SK-N-SH (cell line): ENCODE results near the gene PROK2. TPM values are rescaled to one million over a fixed set of nuclear protein-coding genes. Genes with fewer than 3 reads are reported as not detected.

ENCODE experiments used
- CTCF ChIA-PET: fragments of 300-600, 350-600 bp; formaldehyde crosslinking; extraction: SDS; loops from one replicate; lab custom pipeline; 2021; lab: Yijun Ruan, JAX
- POLR2A ChIA-PET: fragments of 350-600 bp; sonication (Branson Sonifier 250); formaldehyde crosslinking; extraction: SDS; loops from one replicate; lab custom pipeline; 2020; ENCODE audit warnings: antibody characterized with exemption, inconsistent platforms; lab: Yijun Ruan, JAX
- DNase-seq: peaks from one replicate; pipeline ENCODE4 v3.0.0; 2012
- H2AFZ ChIP-seq: fragments of 200-600 bp; sonication (generic); 2 replicates; pipeline ENCODE4 v1.8.1; 2016; ENCODE audit warnings: antibody characterized with exemption, mild to moderate bottlenecking, low read depth
- H3F3A ChIP-seq: fragments of 200-600 bp; sonication (generic); replicated peaks from 2 replicates; pipeline ENCODE3; 2016; ENCODE audit warnings: antibody characterized with exemption, mild to moderate bottlenecking; ENCODE audit not compliant: insufficient read depth
- H3K27ac ChIP-seq, 2 experiments: fragments of 200-500 bp in 1 of 2; fragments of 200-600 bp in 1 of 2; sonication (Bioruptor generic) in 1 of 2; sonication (generic), shearing (Covaris generic) in 1 of 2; 2 replicates each; pipeline versions ENCODE4 v1.5.1 to v1.6.1; 2014 to 2016; ENCODE audit warnings: low read depth in 2 of 2, inconsistent platforms in 1 of 2, low read length in 1 of 2, mild to moderate bottlenecking in 1 of 2, mixed read lengths in 1 of 2
- H3K27me3 ChIP-seq: fragments of 200-600 bp; sonication (generic), shearing (Covaris generic); 2 replicates; pipeline ENCODE4 v1.6.1; 2016; ENCODE audit warnings: mixed run types; ENCODE audit not compliant: insufficient read depth
- H3K36me3 ChIP-seq, 2 experiments: fragments of 200-500 bp in 1 of 2; fragments of 200-600 bp in 1 of 2; sonication (Bioruptor generic) in 1 of 2; sonication (generic) in 1 of 2; replicated peaks in 1 of 2; 2 replicates each; pipeline versions ENCODE3 to v1.5.1; 2014 to 2016; ENCODE audit warnings: low read length in 1 of 2, mild to moderate bottlenecking in 1 of 2; ENCODE audit not compliant: insufficient read depth in 2 of 2, control insufficient read depth in 1 of 2
- H3K4me1 ChIP-seq, 2 experiments: fragments of 200-500 bp in 1 of 2; fragments of 200-600 bp in 1 of 2; sonication (Bioruptor generic) in 1 of 2; sonication (generic), shearing (Covaris generic) in 1 of 2; 2 replicates each; pipeline versions ENCODE4 v1.5.1 to v1.6.1; 2014 to 2016; ENCODE audit warnings: low read depth in 1 of 2, low read length in 1 of 2, mixed run types in 1 of 2; ENCODE audit not compliant: insufficient read depth in 2 of 2, control insufficient read depth in 1 of 2
- H3K4me2 ChIP-seq: fragments of 200-600 bp; sonication (generic), shearing (Covaris generic); 2 replicates; pipeline ENCODE4 v1.6.1; 2017; ENCODE audit warnings: mixed run types
- H3K4me3 ChIP-seq, 2 experiments: fragments of 200-500 bp in 1 of 2; fragments of 200-600 bp in 1 of 2; sonication (Bioruptor generic) in 1 of 2; sonication (generic), shearing (Covaris generic) in 1 of 2; 2 replicates each; pipeline versions ENCODE4 v1.5.1 to v1.8.1; 2014 to 2016; ENCODE audit warnings: low read depth in 2 of 2, inconsistent platforms in 1 of 2, low read length in 1 of 2, mild to moderate bottlenecking in 1 of 2, mixed read lengths in 1 of 2, moderate library complexity in 1 of 2
- H3K79me2 ChIP-seq: fragments of 200-600 bp; sonication (generic); 2 replicates; pipeline ENCODE4 v1.8.1; 2017; ENCODE audit warnings: mild to moderate bottlenecking; ENCODE audit not compliant: insufficient read depth
- H3K9ac ChIP-seq: fragments of 200-600 bp; sonication (generic); 2 replicates; pipeline ENCODE4 v1.6.1; 2017; ENCODE audit warnings: mixed run types
- H3K9me2 ChIP-seq: fragments of 200-600 bp; sonication (generic); 2 replicates; pipeline ENCODE4 v1.6.1; 2017; ENCODE audit warnings: mixed run types
- H3K9me3 ChIP-seq: fragments of 200-600 bp; sonication (generic); 2 replicates; pipeline ENCODE4 v1.6.1; 2017; ENCODE audit warnings: mixed run types, mild to moderate bottlenecking, moderate library complexity
- H4K20me1 ChIP-seq: fragments of 200-600 bp; sonication (generic); 2 replicates; pipeline ENCODE4 v1.6.1; 2017; ENCODE audit warnings: mild to moderate bottlenecking, mixed run types; ENCODE audit not compliant: insufficient read depth
- CHD2 ChIP-seq: fragments of 150-350 bp; IDR thresholded peaks from 2 replicates; pipeline ENCODE4 v1.6.1; 2018; ENCODE audit warnings: low read length; ENCODE audit not compliant: partially characterized antibody
- CTCF ChIP-seq: fragments of 200-600 bp; sonication (generic); IDR thresholded peaks from 2 replicates; pipeline ENCODE4 v1.6.1; 2017; ENCODE audit warnings: antibody characterized with exemption, mild to moderate bottlenecking, moderate library complexity
- EP300 ChIP-seq, 2 experiments: IDR thresholded peaks; 2 replicates each; pipeline versions ENCODE4 v1.4.0 to v1.6.1; 2012; ENCODE audit warnings: borderline replicate concordance in 1 of 2, low read depth in 1 of 2, low read length in 1 of 2
- EZH2phosphoT487 ChIP-seq: fragments of 200-600 bp; sonication (generic); IDR thresholded peaks from 2 replicates; pipeline ENCODE4 v1.6.1; 2017; ENCODE audit warnings: low read depth, mixed run types, mild to moderate bottlenecking, antibody characterized with exemption, moderate library complexity, borderline replicate concordance
- FOSL2 ChIP-seq: IDR thresholded peaks from 2 replicates; pipeline ENCODE4 v1.4.0; 2012; ENCODE audit warnings: low read depth, mild to moderate bottlenecking, moderate library complexity, borderline replicate concordance
- FOXJ3 ChIP-seq: sonication (generic); formaldehyde crosslinking; IDR thresholded peaks from 2 replicates; pipeline ENCODE4 v1.5.1; 2020; ENCODE audit warnings: mild to moderate bottlenecking, missing genetic modification reagents
- GABPA ChIP-seq: IDR thresholded peaks from 2 replicates; pipeline ENCODE4 v1.4.0; 2012; ENCODE audit warnings: low read depth, mild to moderate bottlenecking
- GATA2 ChIP-seq: sonication (generic); formaldehyde crosslinking; IDR thresholded peaks from 2 replicates; pipeline ENCODE4 v1.5.0; 2020; ENCODE audit warnings: mild to moderate bottlenecking, missing genetic modification reagents
- JUND ChIP-seq: IDR thresholded peaks from 2 replicates; pipeline ENCODE4 v1.4.0; 2012
- MAX ChIP-seq: IDR thresholded peaks from 2 replicates; pipeline ENCODE4 v1.4.0; 2012; ENCODE audit warnings: low read depth
- MEF2A ChIP-seq: IDR thresholded peaks from 2 replicates; pipeline ENCODE4 v1.4.0; 2012; ENCODE audit warnings: low read depth, borderline replicate concordance
- MXI1 ChIP-seq: IDR thresholded peaks from 2 replicates; pipeline ENCODE4 v1.6.1; 2012; ENCODE audit warnings: mild to moderate bottlenecking, low read depth, low read length, improper control_type of control experiment
- NFIC ChIP-seq: IDR thresholded peaks from 2 replicates; pipeline ENCODE4 v1.4.0; 2012; ENCODE audit warnings: borderline replicate concordance
- NRF1 ChIP-seq: IDR thresholded peaks from 2 replicates; pipeline ENCODE4 v1.6.1; 2012; ENCODE audit warnings: low read depth, mild to moderate bottlenecking, low read length
- POLR2AphosphoS5 ChIP-seq: IDR thresholded peaks from 2 replicates; pipeline ENCODE4 v1.6.1; 2012; ENCODE audit warnings: low read depth, low read length
- RCOR1 ChIP-seq: fragments of 150-350 bp; IDR thresholded peaks from 2 replicates; pipeline ENCODE4 v1.6.1; 2017; ENCODE audit warnings: antibody characterized with exemption, low read length
- RXRA ChIP-seq: IDR thresholded peaks from 2 replicates; pipeline ENCODE4 v1.4.0; 2012; ENCODE audit warnings: low read depth, mild to moderate bottlenecking, borderline replicate concordance
- SIN3A ChIP-seq: IDR thresholded peaks from 2 replicates; pipeline ENCODE4 v1.6.1; 2012; ENCODE audit warnings: low read depth, mild to moderate bottlenecking, low read length, moderate library complexity, borderline replicate concordance
- TAF1 ChIP-seq: IDR thresholded peaks from 2 replicates; pipeline ENCODE4 v1.6.1; 2012; ENCODE audit warnings: low read depth, mild to moderate bottlenecking, low read length, moderate library complexity, borderline replicate concordance
- TCF12 ChIP-seq: IDR thresholded peaks from 2 replicates; pipeline ENCODE4 v1.4.0; 2012
- YY1 ChIP-seq: IDR thresholded peaks from 2 replicates; pipeline ENCODE4 v1.4.0; 2012; ENCODE audit warnings: low read depth, mild to moderate bottlenecking
- WGBS: methylation state at CpG from one replicate; pipeline ENCODE4 v1.1.6; 2017; ENCODE audit warnings: low lambda C conversion rate; 5-methylcytosine and 5-hydroxymethylcytosine counted together
- polyA plus RNA-seq, 3 experiments: library from polyadenylated mRNA; depleted of rRNA; stranded (reverse); fragments of >200 nt; gene quantifications; 2 replicates each; pipeline ENCODE4 v1.2.3, GENCODE V29; 2012

Gene PROK2
- polyA plus RNA-seq, 1 of the 3 experiments (the other 2 are of a cell fraction), result not detected

GRCh38 chr3:71805691-71806090 lies 20.7 kb upstream of the PROK2 start:
- no peaks in the 10 kb centered on the region for H3K9me2 ChIP-seq
- ChIA-PET CTCF (interaction anchor here (1.9 kb wide), 1 partner anchor 9 kb away, joined by 8 read pairs; no protein-coding TSS in a partner anchor), POLR2A (interaction anchor here (0.7 kb wide), 1 partner anchor 828 kb away, joined by 3 read pairs; no protein-coding TSS in a partner anchor)
- no peak overlapping the region for H2AFZ ChIP-seq
- no peaks in the 10 kb centered on the region for H3K9me3 ChIP-seq
- H3K27me3 ChIP-seq, result no peaks in the 10 kb centered on the region
- DNase-seq, result no peak
- H3K4me1 ChIP-seq, result no peaks in the 10 kb centered on the region
- H3K4me3 ChIP-seq, result no peak overlapping the region
- TF ChIP-seq NFIC (no peak), FOSL2 (no peak), YY1 (no peak), EP300 (IDR thresholded peaks at IDR 0.05; ENCODE audit: borderline replicate concordance in 1 of 2, low read depth in 1 of 2, low read length in 1 of 2) (no peak), EZH2phosphoT487 (no peak), TAF1 (no peak)
- H3K9ac ChIP-seq, result no peak overlapping the region
- H3K36me3 ChIP-seq, result no peaks in the 10 kb centered on the region
- H3K27ac ChIP-seq, result no peak overlapping the region
- H4K20me1 ChIP-seq, result no peaks in the 10 kb centered on the region
- no peak overlapping the region for H3K4me2 ChIP-seq
- 55% methylated on average over 2 of the region's 2 CpGs for WGBS
- H3K79me2 ChIP-seq, result no peaks in the 10 kb centered on the region
- H3F3A ChIP-seq, result no peaks in the 10 kb centered on the region

GRCh38 chr3:71805199-71805598 lies 20.3 kb upstream of the PROK2 start:
- H3K4me2 ChIP-seq, result no peak overlapping the region
- H3K36me3 ChIP-seq, result no peaks in the 10 kb centered on the region
- CTCF ChIA-PET, result interaction anchor here (1.9 kb wide), 1 partner anchor 10 kb away, joined by 8 read pairs; no protein-coding TSS in a partner anchor
- no peak overlapping the region for H3K4me3 ChIP-seq
- no peaks in the 10 kb centered on the region for H4K20me1 ChIP-seq
- no peak overlapping the region for H3K27ac ChIP-seq
- H3F3A ChIP-seq, result no peaks in the 10 kb centered on the region
- no peaks in the 10 kb centered on the region for H3K27me3 ChIP-seq
- no peak for TF ChIP-seq GABPA
- no peak for TF ChIP-seq TCF12
- no peak for TF ChIP-seq NRF1
- no peak for TF ChIP-seq MAX
- no peak for TF ChIP-seq TAF1
- TF ChIP-seq MXI1, result no peak
- TF ChIP-seq NFIC, result no peak
- TF ChIP-seq SIN3A, result no peak
- no peak for TF ChIP-seq MEF2A
- TF ChIP-seq CHD2, result no peak
- TF ChIP-seq POLR2AphosphoS5, result no peak
- no peak for TF ChIP-seq YY1
- no peak for TF ChIP-seq RXRA
- TF ChIP-seq CTCF, result no peak
- no peak for TF ChIP-seq EZH2phosphoT487
- TF ChIP-seq FOSL2, result no peak
- TF ChIP-seq GATA2 (CRISPR knock-in tag), result no peak
- TF ChIP-seq FOXJ3 (CRISPR knock-in tag), result no peak
- TF ChIP-seq JUND, result no peak
- no peak for TF ChIP-seq RCOR1
- WGBS, result 77% methylated on average over 3 of the region's 3 CpGs
- H2AFZ ChIP-seq, result no peak overlapping the region
- H3K9ac ChIP-seq, result no peak overlapping the region
- no peaks in the 10 kb centered on the region for H3K4me1 ChIP-seq
- no peaks in the 10 kb centered on the region for H3K79me2 ChIP-seq
- no peaks in the 10 kb centered on the region for H3K9me3 ChIP-seq
- POLR2A ChIA-PET, result no interaction called here
- no peaks in the 10 kb centered on the region for H3K9me2 ChIP-seq
- no peak for DNase-seq
